DND-41 (cell line): Measurements from ENCODE around the gene MICA.

Source experiments
- CTCF ChIP-seq: IDR thresholded peaks from 2 replicates; pipeline ENCODE4 v1.5.1; 2012; ENCODE audit warnings: borderline replicate concordance, low read length, moderate library complexity, mild to moderate bottlenecking; ENCODE audit not compliant: poor library complexity, severe bottlenecking; ENCODE audit errors: extremely low read depth
- EZH2 ChIP-seq: IDR thresholded peaks from 3 replicates; pipeline ENCODE4 v1.6.1; 2012; ENCODE audit warnings: borderline replicate concordance, low read depth, mild to moderate bottlenecking, moderate library complexity, low read length, inconsistent platforms; ENCODE audit not compliant: severe bottlenecking

- TF ChIP-seq CTCF (no peak), EZH2 (no peak)
These were observed 23.5 kb upstream of the MICA start for GRCh38 chr6:31379850-31380249.
